ENCODE data around the gene FAIM2.

FAIM2 gene

DNA sequence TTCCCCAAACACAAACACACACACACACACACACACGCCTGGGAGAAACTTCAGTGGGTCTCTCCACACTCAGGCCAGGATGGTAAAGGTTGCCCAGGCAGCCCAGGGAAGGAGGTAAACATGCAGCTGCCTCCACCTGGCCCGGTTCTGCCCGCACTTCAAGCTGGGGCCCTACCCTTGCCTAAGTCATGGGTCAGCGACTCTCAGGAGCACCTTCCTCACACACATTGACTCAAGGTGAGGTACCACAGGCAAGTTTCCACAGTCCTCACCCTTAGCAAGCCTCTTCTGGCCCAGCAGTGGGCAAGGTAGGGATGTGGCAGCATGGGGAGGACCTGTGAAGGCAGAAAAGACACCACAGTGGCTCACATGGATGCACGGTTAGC lies 14.1 kb upstream of the FAIM2 start:
- DNase-seq (ENCODE audit: low spot score) = no peak

DNA sequence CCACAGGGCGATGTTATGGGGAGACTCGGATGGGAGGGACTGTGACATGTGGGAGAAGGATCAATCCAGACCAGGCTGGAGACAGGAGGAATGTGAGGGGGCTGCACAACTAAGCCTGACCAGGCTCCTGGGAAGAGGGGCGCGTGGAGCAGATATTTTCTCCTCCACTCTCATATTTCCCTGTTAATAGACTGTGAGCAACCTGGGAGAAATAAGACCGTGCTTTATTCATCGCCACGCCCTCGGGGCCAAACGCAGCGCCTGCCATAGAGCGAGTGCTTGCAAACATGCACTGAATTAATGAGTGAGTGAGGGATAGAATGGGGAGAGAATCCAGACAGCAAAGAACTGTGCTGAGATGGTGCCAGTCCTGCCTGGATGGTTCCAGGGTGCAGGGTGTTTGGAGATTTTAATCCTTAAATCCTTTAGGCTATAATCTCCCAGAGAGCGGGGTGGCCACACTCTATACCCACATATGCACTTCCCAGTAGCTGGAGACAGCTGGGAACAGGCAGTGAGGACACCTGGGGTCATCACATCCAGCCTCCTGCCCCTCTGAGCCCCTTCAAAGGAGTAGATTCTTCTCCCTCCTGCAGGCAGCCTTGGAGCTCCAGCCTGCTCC lies 13.6 kb upstream of the FAIM2 start:
- no peak for DNase-seq (ENCODE audit: low spot score)

DNA sequence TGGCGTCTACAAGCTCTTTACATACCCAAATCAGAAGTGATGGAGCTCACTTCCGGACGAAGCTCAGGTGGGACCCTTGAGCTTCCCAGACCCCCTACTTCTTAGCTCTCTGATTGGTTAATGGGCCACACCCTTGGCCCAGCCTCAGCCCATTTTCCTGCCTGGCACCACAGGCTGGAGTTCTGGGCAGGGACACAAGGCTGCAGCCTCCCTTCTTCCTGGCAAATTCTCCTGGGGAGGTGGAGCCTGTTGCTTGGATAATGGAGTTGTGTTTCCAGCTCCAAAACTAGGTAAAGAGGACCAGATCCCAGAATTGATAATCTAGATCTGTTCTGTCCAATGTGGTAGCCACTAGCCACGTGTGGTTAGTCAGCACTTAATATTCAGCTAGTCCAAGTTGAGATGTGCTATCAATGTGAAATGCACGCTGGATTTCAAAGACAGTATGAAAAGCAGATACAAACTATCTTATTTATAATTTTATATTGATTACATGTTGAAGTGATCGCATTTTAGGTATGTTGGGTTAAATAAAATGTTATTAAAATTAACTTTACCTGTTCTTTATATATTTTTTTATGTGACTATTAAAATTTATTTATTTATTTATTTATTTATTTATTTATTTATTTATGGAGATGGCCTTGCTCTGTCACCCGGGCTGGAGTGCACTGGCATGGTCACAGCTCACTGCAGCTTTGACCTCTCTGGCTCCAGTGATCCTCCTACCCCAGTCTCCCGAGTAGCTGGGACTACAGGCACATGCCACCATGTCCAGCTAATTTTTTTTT lies 12.6 kb upstream of the FAIM2 start:
- no peak for DNase-seq (ENCODE audit: low spot score)

DNA sequence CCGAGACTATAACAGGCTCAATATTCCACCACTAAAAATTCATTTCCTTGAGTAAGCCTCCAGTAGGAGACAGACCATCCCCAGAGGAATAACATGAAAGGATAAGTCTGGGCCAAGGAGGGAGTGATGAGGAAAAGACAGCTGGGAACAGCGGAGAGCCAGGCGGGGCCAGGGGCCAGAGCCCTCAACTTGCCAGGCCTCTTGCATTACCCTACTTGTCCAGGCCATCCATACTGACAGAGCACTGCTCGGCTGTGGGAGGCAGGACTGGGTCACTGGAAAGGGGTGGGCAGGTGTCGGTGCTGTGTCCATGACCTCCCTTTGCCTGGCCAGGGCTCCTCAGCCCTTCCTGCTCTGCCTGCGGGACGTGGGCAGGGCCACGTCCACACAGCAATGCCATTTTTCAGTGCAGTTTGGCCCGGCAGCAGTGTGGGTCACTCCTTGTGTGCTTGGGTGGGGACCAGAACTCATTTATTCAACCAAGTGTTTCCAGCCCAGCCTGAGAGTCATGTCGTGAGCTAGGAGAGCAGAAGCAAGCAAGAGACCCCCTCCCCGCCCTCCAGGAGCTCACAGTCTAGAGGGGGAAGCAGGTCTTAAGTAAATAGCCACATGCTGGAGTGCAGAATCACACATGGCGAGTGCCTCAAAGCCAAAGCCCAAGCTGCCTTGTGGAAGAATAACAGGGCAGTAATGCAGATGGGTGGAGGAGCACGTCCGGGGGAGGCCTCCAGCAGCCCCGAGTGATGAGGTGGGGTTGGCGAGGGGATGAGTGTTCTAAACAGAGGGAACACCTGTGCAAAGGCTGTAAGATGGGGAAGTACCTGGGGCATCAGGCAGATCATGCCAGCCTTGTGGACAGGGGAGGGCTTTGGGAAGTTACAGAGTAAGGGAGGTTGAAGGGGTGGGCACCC lies 8.9 kb upstream of the FAIM2 start:
- no peak for DNase-seq (ENCODE audit: low spot score)

DNA sequence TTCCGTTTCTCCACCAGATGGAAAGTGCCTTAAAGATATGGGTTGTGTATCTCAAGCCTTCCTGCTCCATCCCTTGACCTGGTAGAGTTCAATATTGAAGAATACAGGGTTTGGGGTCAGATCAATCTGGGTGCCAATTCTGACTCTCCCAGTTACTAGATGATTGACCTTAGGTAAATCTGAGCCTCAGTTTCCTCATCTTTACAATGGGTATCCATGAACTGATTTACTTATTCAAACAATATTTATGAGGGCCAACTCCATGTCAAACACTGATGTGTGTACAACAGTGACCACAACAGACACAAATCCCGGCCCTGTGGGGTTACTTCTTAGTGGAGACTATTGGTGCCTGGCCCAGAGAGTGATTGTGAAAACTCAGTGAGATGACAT lies 7.5 kb upstream of the FAIM2 start:
- no peak for DNase-seq (ENCODE audit: low spot score)

DNA sequence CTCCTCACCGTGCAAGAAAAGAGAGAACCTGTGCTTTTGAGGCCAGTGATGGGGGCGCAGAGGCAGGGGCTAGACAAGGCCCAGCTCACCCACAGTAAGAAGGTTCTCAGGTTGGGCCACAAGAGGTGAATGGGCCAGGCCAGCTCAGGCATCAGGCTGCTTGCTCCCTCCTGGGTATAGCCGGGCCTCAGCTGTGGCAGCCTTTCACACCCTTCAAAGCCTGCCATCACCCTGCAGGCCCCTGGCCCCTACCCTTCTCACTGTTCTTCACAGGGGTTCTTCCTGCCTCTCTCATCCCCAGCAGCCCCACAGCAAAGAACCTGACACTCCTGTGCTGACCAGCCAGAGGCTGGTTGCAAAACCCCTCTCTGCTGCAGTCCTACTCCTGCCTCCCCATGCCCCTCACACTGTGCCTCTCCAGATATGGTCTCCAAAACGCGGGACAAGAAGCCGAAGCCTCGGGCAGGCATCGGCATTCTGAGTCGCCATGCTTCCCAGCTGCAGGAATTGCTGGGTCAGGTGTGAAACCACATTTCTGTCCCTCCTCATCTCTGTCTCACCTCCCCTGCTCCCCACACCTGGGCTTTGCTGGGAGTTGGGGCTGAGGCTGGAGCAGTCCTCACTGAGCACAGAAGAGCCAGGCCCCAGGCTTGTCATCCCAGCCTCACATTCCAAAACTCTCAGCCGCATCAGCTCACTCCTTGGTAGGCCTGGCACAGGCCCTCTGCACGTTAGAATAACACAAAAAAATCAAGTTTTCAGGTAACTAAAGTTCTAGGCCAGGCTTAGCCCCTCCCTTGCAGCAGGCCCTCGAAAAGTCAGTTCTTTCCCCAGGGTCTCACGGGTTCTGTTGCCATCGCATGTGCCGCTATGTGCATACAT lies 6.9 kb upstream of the FAIM2 start:
- DNase-seq (ENCODE audit: low spot score) = no peak

DNA sequence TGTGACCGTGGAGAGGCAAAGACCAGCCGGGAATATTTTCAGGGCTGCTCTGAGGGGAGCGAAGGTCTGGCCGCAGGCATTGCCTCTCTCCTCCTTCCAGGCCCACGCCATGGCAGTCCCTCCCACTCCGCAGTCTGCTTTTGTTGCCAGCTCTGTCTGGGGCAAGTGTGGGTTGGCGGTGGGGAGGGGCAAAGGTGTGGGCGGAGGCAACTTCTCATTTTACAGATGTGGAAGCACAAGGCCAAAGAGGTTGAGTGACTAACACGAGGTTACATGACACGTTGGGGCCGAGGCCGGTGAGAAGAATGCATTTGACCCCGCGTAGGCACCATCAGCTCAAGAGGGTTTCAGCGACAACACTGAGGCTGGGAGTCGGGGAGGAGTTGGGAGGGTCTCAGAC lies 6.1 kb upstream of the FAIM2 start:
- DNase-seq (ENCODE audit: low spot score) = no peak

DNA sequence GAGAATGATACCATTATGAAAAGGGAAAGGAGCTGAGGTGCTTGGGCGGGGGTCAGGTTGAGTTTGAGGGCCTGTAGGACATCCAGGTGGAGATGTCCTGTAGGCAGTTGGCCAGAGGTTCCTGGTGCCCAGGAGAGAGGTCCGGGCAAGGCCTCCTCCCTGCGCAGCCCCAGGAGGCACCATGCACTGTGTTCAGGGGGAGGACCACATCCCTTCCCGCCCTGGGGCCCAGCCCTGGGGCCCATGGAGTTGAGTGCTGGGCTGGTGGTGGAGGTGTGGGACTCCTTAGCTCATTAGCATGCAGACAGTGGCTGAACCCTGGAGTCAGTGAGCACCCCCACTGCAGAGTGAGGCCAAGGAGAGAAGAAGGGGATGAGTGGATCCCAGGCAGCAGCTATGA lies 5.7 kb upstream of the FAIM2 start:
- DNase-seq (ENCODE audit: low spot score) = no peak

DNA sequence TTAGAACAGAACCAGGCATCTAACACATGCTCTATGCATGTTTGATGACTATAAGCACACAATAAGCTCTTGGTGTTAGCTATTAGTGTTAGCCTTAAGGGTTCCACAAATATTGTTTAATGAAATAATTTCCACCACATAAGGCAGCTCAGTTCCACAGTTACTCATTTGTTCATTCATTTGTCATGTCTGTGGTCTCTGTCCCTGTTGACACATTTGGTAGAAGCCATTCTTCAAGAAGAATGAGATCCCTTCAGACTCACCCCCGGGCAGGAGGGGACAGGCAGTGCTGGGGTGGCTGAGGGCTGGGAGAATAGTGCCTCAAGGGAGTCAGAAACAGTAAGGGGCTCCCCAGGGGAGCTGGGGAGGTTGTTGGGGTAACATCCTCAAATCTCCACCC lies 3.7 kb upstream of the FAIM2 start:
- no peak for DNase-seq (ENCODE audit: low spot score)

DNA sequence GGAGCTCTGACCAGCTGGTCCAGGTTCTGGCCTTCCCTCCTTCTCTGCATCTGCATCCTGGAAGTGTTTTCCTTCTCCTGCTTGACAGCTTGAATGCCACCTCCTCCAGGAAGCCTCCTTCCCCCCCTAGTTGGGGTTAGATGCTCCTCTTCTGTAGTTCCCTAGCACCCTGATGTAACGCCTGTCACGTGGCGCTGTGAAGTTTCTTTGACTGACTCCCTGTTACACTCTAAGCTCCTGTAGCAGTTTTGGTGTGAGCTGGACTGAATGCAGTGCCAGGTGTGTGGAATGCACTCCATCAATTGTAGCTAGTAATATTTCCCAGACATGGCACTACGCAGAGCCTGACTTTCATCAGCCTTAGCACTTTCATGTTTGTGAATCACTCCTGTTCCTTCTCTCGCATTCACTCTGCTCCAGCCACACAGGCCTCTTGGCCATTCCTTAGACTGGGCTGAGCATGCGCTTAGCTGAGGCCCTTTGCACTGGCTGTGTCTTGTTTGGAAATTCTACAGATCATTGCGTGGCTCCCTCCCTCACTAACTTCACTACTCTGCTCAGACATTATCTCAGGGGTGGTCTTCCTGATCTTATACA lies 2.1 kb upstream of the FAIM2 start:
- no peak for DNase-seq (ENCODE audit: low spot score)

DNA sequence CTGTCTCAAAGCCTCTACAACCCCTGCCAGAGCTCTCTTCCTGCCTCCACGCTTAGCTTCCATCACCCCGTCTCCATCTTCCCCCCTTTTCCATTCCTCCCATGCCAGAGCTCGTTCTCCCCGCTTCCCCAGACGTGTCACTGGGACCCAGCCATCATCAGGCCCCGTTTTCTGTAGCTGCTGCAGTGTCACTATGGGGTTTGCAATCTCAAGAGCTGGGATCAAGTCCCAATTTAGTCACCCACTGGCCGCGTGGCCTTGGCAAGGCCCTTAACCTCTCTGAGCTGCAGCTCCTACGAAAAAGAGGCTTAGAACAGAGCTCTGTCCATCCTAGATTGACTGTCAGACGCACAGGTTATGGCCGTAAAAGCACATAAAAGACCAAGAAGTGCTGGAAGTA lies 901 bp upstream of the FAIM2 start:
- no peak for DNase-seq (ENCODE audit: low spot score)

DNA sequence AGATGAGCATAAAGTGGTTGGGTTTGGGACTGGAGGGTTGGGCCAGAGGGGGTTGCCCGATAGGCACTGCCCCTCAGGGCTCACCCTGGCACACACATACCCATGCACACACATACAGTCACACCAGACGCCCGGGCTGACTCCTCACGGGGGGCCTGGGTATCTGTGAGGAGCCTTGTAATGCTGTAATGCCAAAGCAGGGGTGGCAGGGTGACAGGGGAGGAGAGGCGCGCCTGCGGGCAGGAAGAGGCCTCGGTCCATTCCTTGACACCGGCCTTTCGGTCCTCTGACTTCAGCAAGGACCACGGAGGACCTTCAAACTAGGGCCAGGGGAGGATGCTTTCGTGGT lies 375 bp downstream of the FAIM2 start:
- DNase-seq (ENCODE audit: low spot score) = no peak

DNA sequence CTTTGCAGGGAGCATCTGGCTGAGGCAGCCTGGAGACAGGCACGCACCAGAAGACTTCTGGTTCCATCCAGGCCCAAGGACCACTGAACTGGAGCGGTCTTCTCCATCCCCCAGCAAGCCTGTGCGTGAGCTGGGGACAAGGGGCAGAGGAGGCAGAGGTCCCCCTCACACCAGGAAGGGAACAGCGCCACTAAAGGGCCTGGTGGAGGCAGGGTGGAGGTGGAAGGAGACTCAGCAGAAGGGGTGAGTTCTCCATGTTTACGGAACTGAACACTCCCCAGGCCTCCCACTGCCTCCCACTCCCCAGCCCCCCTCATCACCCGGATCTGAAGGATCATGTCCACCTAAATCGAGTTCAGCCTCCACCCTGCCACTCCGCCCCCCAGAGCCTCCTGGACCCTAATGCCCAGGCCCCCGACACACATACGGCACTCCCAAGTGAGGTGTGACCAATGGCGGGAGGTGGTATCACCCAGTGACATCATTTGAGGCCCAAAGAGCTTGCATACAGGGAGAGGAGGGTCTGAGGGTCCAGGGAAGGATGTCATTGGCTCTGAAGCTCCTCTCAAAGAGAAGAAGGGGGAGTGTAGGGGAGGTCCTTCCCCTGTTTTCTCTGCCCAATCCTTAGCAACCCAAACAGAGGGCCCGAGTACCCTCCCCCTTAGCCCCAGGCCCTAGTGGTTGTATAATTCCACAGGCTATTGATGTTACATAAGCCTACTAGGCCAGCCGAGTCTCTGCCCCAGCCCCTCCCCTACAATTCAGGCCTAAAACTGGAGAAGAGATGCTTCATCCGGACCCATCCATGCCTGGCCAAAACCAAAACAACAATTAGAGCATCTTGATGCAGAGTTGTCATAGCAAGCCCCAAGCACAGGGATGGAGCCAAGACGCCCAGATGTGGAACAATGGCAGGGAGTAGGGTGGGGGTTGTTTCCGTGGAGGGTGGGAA lies 1.0 kb downstream of the FAIM2 start:
- no peak for DNase-seq (ENCODE audit: low spot score)

DNA sequence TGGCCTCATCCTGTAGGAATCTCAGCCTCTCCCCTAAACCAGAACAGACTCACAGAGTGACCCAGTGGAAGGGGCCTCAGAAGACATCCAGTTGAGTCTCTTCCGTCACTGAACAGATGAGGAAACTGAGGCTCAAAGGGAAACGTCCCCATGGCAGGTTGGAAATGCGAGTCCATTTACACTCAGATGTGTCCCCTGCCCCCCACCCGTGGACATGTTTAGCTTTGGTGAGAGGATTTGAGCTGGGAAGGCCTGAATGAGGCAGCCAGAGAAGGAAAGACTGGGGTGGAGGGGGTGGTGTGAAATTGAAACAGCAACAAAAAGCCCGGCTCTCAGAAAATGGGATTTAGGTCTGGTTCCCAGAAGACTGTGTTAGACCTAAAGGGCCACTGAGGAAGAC lies 1.7 kb downstream of the FAIM2 start:
- DNase-seq (ENCODE audit: low spot score) = no peak

DNA sequence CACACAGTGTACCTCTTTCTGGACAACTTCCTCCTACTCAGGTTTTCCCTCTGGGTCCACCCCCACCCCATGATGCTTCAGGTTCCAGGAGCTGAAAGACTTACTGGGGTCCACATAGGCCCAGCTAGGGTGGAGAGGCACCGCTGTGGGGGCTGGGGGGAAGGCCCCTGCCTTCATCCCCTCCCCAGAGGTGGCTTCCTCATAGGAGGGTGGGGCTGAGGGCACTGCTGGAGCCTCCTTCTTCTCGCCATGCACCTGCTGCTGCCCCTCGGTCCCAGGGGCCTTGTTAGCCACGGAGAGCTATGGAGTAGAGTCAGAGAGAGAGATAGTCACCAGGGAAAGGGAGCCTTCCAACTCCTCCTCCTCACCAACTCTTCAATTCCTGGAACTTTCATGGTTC lies 2.7 kb downstream of the FAIM2 start:
- DNase-seq (ENCODE audit: low spot score) = no peak

DNA sequence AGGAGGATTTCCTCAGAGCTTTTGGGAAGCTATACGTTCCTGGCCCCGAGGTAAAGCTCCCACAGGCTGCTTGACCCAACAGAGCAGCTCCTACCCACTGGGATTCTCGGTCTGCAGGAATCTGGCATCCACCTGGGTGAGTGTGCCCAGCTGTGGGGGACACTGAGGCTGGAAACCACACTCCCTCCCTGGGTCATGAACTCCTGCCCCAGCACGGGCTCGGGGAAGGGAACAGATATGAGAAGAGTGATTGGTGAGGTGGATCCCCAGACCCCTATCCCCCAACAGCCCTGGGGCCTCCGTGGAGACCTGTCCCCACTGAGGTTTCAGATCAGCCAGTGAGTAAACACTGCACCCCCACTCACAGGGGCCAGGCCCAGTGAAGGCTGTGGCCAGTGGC lies 3.3 kb downstream of the FAIM2 start:
- DNase-seq (ENCODE audit: low spot score) = no peak

DNA sequence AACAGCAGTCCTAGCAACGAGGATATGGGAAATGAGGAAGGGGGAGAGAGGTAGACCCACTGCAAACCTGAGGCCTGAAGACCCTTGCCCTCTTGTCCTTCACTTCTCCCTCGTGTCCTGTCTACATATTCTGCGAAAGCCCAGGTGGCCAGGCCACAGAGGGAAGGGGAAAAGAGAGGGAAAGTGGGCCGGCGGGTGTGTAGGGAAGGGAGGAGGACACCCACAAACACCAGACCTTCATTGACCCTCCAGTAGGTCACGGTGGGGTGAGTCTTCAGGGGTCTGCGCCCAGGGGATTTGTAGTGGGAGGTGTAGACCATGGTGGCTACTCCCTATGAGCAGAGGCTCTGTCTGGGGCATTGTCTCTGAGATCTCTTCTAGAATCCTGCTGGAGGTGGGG lies 3.8 kb downstream of the FAIM2 start:
- DNase-seq (ENCODE audit: low spot score) = no peak

DNA sequence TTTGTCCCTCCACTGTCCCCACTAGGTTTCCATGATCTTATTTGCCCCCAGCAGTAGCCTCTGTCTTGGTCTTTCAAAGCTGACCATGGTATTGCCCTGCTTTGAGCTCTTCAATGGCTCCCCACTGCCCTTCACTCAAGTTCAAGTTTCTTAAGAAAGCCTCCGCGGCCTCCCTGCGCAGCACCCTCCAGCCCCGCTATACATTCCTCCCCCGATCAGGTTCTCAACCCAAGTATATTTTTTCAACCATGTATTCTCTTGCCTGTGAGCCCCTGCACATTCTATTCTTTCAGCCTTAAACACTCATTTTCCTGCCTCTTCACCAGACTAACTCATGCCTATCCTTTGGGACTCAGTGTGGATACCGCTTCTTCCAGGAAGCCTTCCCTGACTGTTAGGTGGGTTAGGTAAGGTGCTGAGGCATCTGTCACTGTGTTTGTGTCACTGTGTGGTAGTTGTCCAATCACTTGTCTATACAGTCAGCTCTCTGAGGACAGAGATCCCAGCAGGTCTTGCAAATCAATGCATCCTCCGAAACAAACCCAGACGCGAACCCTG lies 4.3 kb downstream of the FAIM2 start:
- DNase-seq (ENCODE audit: low spot score) = no peak

DNA sequence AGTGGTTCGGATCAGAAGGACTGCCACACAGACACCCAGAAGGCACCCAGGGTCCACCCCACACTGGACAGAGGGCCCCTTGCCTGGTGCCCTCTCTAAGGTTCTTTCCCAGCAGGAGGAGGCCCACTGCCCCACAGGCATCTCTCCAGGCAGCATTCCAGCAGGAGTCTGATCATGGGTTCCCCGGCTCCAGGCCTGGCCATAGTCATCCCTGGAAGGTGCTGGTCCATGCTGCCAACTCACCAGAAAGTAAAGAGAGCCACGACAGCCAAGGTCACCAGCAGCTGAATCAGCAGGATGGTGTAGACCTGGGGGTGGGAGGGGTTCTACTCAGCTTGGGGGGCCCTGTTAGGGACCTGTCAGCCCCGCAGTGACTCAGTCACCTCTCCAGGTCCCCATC lies 6.4 kb downstream of the FAIM2 start:
- no peak for DNase-seq (ENCODE audit: low spot score)

DNA sequence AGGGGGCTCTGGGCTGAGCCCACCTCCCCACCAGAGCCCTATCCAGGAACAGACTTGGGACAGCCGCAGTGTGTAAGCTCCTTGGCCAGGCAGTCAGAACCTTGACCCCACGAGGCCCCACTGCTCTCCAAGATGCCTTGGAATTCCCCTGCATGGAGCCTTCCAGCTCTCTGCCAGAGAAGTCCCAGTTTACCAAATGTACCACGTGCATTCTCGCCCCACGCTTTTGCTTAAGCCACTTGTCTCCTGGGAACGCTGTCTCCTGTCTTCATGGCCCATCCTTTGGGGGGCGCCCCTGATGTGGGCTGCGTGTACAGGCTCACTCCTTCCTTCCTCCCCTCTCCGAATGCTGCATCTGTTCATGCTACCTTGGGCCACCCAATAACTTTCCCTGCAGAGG lies 7.9 kb downstream of the FAIM2 start:
- no peak for DNase-seq (ENCODE audit: low spot score)
